ENCODE measurements around the gene C1orf226. TPM values are rescaled to one million over a fixed set of nuclear protein-coding genes. Genes with fewer than 3 reads are reported as not detected.

C1orf226 gene
- polyA plus RNA-seq, 4 donors = 4.8 to 22.8 (median 17.9) TPM

GRCh38 chr1:162365284-162366020 lies 16.1 kb upstream of the C1orf226 start:
- no peak for DNase-seq (ENCODE audit: low read depth in 4 of 4, low spot score in 3 of 4)

GRCh38 chr1:162366149-162366548 lies 15.4 kb upstream of the C1orf226 start:
- no peak for DNase-seq (ENCODE audit: low read depth in 4 of 4, low spot score in 3 of 4)

- DNase-seq (ENCODE audit: low read depth in 4 of 4, low spot score in 3 of 4) = no peak
Measured at GRCh38 chr1:162366671-162367070, 14.9 kb upstream of the C1orf226 start.

- no peak for DNase-seq (ENCODE audit: low read depth in 4 of 4, low spot score in 3 of 4)
Measured at GRCh38 chr1:162367073-162367472, 14.5 kb upstream of the C1orf226 start.

GRCh38 chr1:162367772-162368171 lies 13.8 kb upstream of the C1orf226 start:
- no peak for DNase-seq (ENCODE audit: low read depth in 4 of 4, low spot score in 3 of 4)

GRCh38 chr1:162368451-162368850 lies 13.1 kb upstream of the C1orf226 start:
- DNase-seq (ENCODE audit: low read depth in 4 of 4, low spot score in 3 of 4) = no peak

GRCh38 chr1:162369571-162369970 lies 12.0 kb upstream of the C1orf226 start:
- DNase-seq (ENCODE audit: low read depth in 4 of 4, low spot score in 3 of 4) = no peak

- DNase-seq (ENCODE audit: low read depth in 4 of 4, low spot score in 3 of 4) = no peak
Measured at GRCh38 chr1:162370161-162370560, 11.4 kb upstream of the C1orf226 start.

- no peak for DNase-seq (ENCODE audit: low read depth in 4 of 4, low spot score in 3 of 4)
Measured at GRCh38 chr1:162370721-162371120, 10.8 kb upstream of the C1orf226 start.

- DNase-seq (ENCODE audit: low read depth in 4 of 4, low spot score in 3 of 4) = no peak
Measured at GRCh38 chr1:162371611-162372010, 9.9 kb upstream of the C1orf226 start.

GRCh38 chr1:162372159-162373071 lies 9.1 kb upstream of the C1orf226 start:
- no peak for DNase-seq (ENCODE audit: low read depth in 4 of 4, low spot score in 3 of 4)

- DNase-seq (ENCODE audit: low read depth in 4 of 4, low spot score in 3 of 4) = no peak
Measured at GRCh38 chr1:162373072-162373427, 8.5 kb upstream of the C1orf226 start.

GRCh38 chr1:162373541-162374260 lies 7.8 kb upstream of the C1orf226 start:
- DNase-seq (ENCODE audit: low read depth in 4 of 4, low spot score in 3 of 4) = no peak

GRCh38 chr1:162374406-162374805 lies 7.1 kb upstream of the C1orf226 start:
- DNase-seq (ENCODE audit: low read depth in 4 of 4, low spot score in 3 of 4) = no peak

- no peak for DNase-seq (ENCODE audit: low read depth in 4 of 4, low spot score in 3 of 4)
Measured at GRCh38 chr1:162375463-162375862, 6.1 kb upstream of the C1orf226 start.

- no peak for DNase-seq (ENCODE audit: low read depth in 4 of 4, low spot score in 3 of 4)
Measured at GRCh38 chr1:162376691-162377090, 4.8 kb upstream of the C1orf226 start, which contains the start of gene SPATA46. SPATA46 (minus strand) TSS chr1:162376854; CDS start chr1:162376790, 64 bp downstream.

- DNase-seq (ENCODE audit: low read depth in 4 of 4, low spot score in 3 of 4) = no peak
Measured at GRCh38 chr1:162380061-162380846, 1.3 kb upstream of the C1orf226 start.

- DNase-seq (ENCODE audit: low read depth in 4 of 4, low spot score in 3 of 4) = no peak
Measured at GRCh38 chr1:162381941-162382750, 618 bp downstream of the C1orf226 start.

- no peak for DNase-seq (ENCODE audit: low read depth in 4 of 4, low spot score in 3 of 4)
Measured at GRCh38 chr1:162383091-162383490, 1.6 kb downstream of the C1orf226 start.
